Measurements from ENCODE around the gene FBXL16. TPM values are rescaled to one million over a fixed set of nuclear protein-coding genes. Genes with fewer than 3 reads are reported as not detected.

FBXL16 gene
- total RNA-seq, 4 donors from 2014 or later = 5.8 to 7.5 (median 6.9) TPM

DNA sequence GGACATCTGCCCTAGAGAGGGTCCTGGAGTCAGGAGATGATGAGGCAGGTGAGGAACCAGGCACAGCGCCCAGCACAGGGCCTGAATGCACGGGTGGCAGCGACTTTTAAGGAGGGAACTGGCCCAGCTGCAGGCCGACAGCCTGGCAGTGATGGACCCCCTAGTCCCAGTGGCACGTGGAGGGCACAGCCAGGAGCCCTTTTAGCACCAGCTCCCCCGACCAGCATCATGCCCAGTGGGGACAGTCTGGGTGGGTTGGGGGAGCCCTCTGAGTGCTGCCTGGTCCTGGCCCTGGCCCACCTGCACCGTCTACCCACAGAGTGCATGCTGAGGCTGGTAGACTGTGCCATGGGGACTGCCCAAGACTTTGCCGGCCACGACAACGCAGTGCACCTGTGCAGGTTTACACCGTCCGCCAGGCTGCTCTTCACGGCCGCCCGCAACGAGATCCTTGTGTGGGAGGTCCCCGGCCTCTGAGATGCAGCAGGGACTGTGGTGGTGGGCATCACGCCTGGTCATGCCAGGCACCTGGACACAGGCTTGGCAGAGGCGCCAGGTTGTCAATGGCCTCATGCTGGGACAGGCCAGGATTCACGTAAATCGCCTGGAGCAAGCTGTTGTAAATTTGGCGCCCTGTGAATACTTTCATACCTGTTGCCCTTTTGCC is 38.4 kb downstream of the FBXL16 start:
- 79 to 81% methylated on average over 14 to 19 of the region's 22 CpGs for WGBS, 2 donors
- H3K4me1 ChIP-seq = peaks cover 8 to 14% of the 10 kb centered on the region in 2 donors
- peak overlapping the region in 2 of 3 donors; percentile 70 to 80 for H3K27ac ChIP-seq
- no peak overlapping the region for H3K4me3 ChIP-seq (replicated peaks in 1 of 3)
- peaks cover 24 to 30% of the 10 kb centered on the region in 2 donors for H3K36me3 ChIP-seq
- no peaks in the 10 kb centered on the region for H3K9me3 ChIP-seq
- no peak for DNase-seq
- intact Hi-C loops (cut with DNase I) = no loop called here
- no peak for TF ChIP-seq POLR2A (IDR thresholded peaks at IDR 0.05)
- TF ChIP-seq, protein P1, sequence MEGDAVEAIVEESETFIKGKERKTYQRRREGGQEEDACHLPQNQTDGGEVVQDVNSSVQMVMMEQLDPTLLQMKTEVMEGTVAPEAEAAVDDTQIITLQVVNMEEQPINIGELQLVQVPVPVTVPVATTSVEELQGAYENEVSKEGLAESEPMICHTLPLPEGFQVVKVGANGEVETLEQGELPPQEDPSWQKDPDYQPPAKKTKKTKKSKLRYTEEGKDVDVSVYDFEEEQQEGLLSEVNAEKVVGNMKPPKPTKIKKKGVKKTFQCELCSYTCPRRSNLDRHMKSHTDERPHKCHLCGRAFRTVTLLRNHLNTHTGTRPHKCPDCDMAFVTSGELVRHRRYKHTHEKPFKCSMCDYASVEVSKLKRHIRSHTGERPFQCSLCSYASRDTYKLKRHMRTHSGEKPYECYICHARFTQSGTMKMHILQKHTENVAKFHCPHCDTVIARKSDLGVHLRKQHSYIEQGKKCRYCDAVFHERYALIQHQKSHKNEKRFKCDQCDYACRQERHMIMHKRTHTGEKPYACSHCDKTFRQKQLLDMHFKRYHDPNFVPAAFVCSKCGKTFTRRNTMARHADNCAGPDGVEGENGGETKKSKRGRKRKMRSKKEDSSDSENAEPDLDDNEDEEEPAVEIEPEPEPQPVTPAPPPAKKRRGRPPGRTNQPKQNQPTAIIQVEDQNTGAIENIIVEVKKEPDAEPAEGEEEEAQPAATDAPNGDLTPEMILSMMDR (IDR thresholded peaks at IDR 0.05) = no peak
- H3K27me3 ChIP-seq = no peaks in the 10 kb centered on the region

DNA sequence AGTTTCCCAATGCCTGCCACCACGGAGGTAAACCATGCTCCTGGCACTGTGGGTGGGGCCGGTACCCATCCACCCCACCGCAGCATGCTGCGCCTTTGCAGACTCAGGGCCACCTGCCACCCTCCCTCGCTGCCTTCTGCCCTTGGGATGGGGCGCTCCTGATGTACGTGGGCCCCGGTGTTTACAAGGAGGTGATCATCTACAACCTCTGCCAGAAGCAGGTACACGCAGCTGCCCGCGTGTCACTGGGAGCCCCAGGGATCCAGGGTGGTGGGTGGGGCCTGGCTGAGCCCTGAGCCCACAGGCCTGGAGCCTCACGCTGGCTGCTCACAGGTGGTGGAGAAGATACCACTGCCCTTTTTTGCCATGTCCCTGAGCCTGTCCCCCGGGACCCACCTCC is 39.0 kb downstream of the FBXL16 start:
- Histone ChIP-seq H3K9me3 (no peaks in the 10 kb centered on the region), H3K27ac (no peak overlapping the region), H3K27me3 (no peaks in the 10 kb centered on the region), H3K4me1 (peaks cover 8 to 15% of the 10 kb centered on the region in 2 donors), H3K36me3 (peaks cover 20 to 24% of the 10 kb centered on the region in 2 donors), H3K4me3 (replicated peaks in 1 of 3) (no peak overlapping the region)
- no peak for DNase-seq
- intact Hi-C loops (cut with DNase I) = no loop called here
- no peak for TF ChIP-seq POLR2A (IDR thresholded peaks at IDR 0.05)
- TF ChIP-seq, protein P1 (IDR thresholded peaks at IDR 0.05) = no peak
- 90 to 94% methylated on average over 11 to 12 of the region's 13 CpGs for WGBS, 2 donors

DNA sequence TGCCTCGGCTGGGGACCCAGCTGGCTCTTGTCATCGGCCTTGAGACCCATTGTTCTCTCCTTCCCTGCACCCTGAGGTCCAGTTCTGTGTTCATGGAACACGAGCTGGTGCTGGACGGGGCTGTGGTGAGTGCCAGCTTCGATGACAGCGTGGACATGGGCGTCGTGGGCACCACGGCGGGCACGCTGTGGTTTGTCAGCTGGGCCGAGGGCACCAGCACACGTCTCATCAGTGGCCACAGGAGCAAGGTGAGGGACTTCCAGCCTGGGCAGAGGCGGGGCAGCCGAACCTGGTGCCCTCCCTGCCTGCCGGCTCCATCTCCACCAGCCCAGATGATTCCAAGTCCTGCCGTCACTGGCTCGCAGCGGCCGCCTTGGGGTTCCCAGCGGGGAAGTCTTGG is 43.0 kb downstream of the FBXL16 start:
- no peaks in the 10 kb centered on the region for H3K27me3 ChIP-seq
- no peak for DNase-seq
- H3K27ac ChIP-seq = no peak overlapping the region
- intact Hi-C loops (cut with DNase I) = no loop called here
- no peaks in the 10 kb centered on the region for H3K9me3 ChIP-seq
- H3K4me3 ChIP-seq (replicated peaks in 1 of 3) = no peak overlapping the region
- 97 to 98% methylated on average over 20 of the region's 21 CpGs for WGBS, 2 donors
- TF ChIP-seq, protein P1 (IDR thresholded peaks at IDR 0.05) = no peak
- TF ChIP-seq POLR2A (IDR thresholded peaks at IDR 0.05) = no peak
- H3K36me3 ChIP-seq = no peaks in the 10 kb centered on the region
- H3K4me1 ChIP-seq = peaks cover 5 to 17% of the 10 kb centered on the region in 2 donors

DNA sequence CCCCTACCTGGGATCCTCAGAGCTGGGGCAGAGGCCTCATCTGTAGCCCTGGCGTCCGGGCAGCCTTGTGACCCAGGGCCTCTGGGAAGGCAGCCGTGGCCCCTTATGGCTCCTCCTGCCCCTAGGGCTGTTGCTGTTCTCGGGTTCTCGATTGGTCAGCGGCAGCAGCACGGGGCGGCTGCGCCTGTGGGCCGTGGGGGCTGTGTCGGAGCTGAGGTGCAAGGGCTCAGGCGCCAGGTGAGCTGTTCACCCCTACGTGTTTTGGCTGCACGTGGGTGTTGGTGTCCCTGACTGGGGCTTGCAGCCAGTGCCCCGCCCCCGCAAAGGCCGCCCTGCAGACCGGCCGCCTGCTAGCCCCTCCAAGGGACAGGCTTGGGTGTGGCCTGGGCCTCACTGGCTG is 43.5 kb downstream of the FBXL16 start:
- no peak for DNase-seq
- intact Hi-C loops (cut with DNase I) = no loop called here
- TF ChIP-seq, protein P1 (IDR thresholded peaks at IDR 0.05) = no peak
- no peak for TF ChIP-seq POLR2A (IDR thresholded peaks at IDR 0.05)
- peaks cover 5 to 12% of the 10 kb centered on the region in 2 donors for H3K4me1 ChIP-seq
- no peaks in the 10 kb centered on the region for H3K36me3 ChIP-seq
- WGBS, 2 donors = 100% methylated on average over 3 to 5 of the region's 19 CpGs
- H3K9me3 ChIP-seq = no peaks in the 10 kb centered on the region
- H3K27me3 ChIP-seq = no peaks in the 10 kb centered on the region
- no peak overlapping the region for H3K4me3 ChIP-seq (replicated peaks in 1 of 3)
- no peak overlapping the region for H3K27ac ChIP-seq

DNA sequence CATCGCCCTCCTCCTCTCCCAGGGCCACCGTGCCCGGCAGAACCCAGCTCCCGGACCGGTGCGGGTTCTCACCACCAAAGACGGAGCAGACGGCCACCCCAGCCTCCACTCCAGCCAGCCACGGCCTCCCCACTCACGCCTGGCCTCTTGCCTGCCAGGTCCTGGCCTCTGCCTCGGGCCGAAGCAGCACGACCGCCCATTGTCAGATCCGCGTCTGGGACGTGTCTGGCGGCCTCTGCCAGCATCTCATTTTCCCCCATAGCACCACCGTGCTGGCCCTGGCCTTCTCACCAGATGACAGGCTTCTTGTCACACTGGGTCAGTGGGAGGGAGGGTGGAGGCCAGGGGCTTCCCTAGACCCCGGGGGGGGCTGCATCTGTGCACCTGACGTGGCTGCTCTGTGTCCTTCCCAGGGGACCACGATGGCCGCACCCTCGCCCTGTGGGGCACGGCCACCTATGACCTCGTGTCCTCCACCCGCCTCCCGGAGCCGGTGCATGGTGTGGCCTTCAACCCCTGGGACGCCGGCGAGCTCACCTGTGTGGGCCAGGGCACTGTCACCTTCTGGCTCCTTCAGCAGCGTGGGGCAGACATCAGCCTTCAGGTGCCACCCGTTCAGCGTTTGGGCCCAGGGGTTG is 44.3 kb downstream of the FBXL16 start:
- Histone ChIP-seq H3K36me3 (no peaks in the 10 kb centered on the region), H3K9me3 (no peaks in the 10 kb centered on the region), H3K4me3 (replicated peaks in 1 of 3) (no peak overlapping the region), H3K27me3 (no peaks in the 10 kb centered on the region), H3K27ac (peak overlapping the region in 1 of 3 donors; percentile 63), H3K4me1 (peaks cover 5 to 12% of the 10 kb centered on the region in 2 donors)
- intact Hi-C loops (cut with DNase I) = no loop called here
- no peak for TF ChIP-seq POLR2A (IDR thresholded peaks at IDR 0.05)
- TF ChIP-seq, protein P1 (IDR thresholded peaks at IDR 0.05) = no peak
- 55% methylated on average over 25 of the region's 35 CpGs; no CpG with 5 or more reads in 1 of the 2 donors for whole genome bisulfite sequencing, 2 donors
- DNase-seq = no peak
